Measurements from ENCODE around the gene NEK7.

GRCh38 chr1:198113342-198113750 is 43.5 kb upstream of the NEK7 start:
- no peak for TF ChIP-seq EZH2 (IDR thresholded peaks at IDR 0.05; ENCODE audit: insufficient read depth, poor library complexity, severe bottlenecking)
- TF ChIP-seq EZH2phosphoT487 (IDR thresholded peaks at IDR 0.05; ENCODE audit: insufficient read depth, low read depth), result no peak

Data from GM23248 (cell line).